Liver (tissue), 3 donors: ENCODE results near the gene GFPT2.

Source experiments
- NR2F2 ChIP-seq: IDR thresholded peaks from 2 replicates; pipeline ENCODE4 v1.6.1; 2016; ENCODE audit warnings: antibody characterized with exemption
- REST ChIP-seq: IDR thresholded peaks from 2 replicates; pipeline ENCODE4 v1.6.1; 2016; ENCODE audit warnings: antibody characterized with exemption, mild to moderate bottlenecking
- RXRA ChIP-seq, 2 donors: IDR thresholded peaks; 2 replicates each; pipeline ENCODE4 v1.6.1; 2017 to 2018; ENCODE audit warnings: antibody characterized with exemption in 2 of 2, mild to moderate bottlenecking in 1 of 2
- TAF1 ChIP-seq: conservative IDR thresholded peaks from 2 replicates; pipeline ENCODE4 v1.6.1; 2016; ENCODE audit warnings: antibody characterized with exemption, mild to moderate bottlenecking
- YY1 ChIP-seq: IDR thresholded peaks from 2 replicates; pipeline ENCODE4 v1.6.1; 2016; ENCODE audit warnings: antibody characterized with exemption, mild to moderate bottlenecking
- TF ChIP-seq, protein P1 (sequence below): fragments of 150-350 bp; IDR thresholded peaks from 2 replicates; pipeline ENCODE4 v1.5.1; 2017; ENCODE audit warnings: improper control_type of control experiment, low read depth, low read length; ENCODE audit not compliant: missing input control
- TF ChIP-seq, protein P2 (sequence below): IDR thresholded peaks from 2 replicates; pipeline ENCODE4 v1.6.1; 2016; ENCODE audit warnings: antibody characterized with exemption
- donor health status: healthy.
- donor health status: healthy.

GRCh38 chr5:180253036-180253824 lies 99.9 kb downstream of the GFPT2 start:
- TF ChIP-seq, protein P1, sequence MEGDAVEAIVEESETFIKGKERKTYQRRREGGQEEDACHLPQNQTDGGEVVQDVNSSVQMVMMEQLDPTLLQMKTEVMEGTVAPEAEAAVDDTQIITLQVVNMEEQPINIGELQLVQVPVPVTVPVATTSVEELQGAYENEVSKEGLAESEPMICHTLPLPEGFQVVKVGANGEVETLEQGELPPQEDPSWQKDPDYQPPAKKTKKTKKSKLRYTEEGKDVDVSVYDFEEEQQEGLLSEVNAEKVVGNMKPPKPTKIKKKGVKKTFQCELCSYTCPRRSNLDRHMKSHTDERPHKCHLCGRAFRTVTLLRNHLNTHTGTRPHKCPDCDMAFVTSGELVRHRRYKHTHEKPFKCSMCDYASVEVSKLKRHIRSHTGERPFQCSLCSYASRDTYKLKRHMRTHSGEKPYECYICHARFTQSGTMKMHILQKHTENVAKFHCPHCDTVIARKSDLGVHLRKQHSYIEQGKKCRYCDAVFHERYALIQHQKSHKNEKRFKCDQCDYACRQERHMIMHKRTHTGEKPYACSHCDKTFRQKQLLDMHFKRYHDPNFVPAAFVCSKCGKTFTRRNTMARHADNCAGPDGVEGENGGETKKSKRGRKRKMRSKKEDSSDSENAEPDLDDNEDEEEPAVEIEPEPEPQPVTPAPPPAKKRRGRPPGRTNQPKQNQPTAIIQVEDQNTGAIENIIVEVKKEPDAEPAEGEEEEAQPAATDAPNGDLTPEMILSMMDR, result no peak
- TF ChIP-seq TAF1 (no peak), RXRA (IDR thresholded peaks at IDR 0.05) (no peak), YY1 (no peak), NR2F2 (no peak), REST (no peak)
- TF ChIP-seq, protein P2, sequence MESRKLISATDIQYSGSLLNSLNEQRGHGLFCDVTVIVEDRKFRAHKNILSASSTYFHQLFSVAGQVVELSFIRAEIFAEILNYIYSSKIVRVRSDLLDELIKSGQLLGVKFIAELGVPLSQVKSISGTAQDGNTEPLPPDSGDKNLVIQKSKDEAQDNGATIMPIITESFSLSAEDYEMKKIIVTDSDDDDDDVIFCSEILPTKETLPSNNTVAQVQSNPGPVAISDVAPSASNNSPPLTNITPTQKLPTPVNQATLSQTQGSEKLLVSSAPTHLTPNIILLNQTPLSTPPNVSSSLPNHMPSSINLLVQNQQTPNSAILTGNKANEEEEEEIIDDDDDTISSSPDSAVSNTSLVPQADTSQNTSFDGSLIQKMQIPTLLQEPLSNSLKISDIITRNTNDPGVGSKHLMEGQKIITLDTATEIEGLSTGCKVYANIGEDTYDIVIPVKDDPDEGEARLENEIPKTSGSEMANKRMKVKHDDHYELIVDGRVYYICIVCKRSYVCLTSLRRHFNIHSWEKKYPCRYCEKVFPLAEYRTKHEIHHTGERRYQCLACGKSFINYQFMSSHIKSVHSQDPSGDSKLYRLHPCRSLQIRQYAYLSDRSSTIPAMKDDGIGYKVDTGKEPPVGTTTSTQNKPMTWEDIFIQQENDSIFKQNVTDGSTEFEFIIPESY, result no peak
